Nephron (organoid): ENCODE data around the gene MAGI1.

Experiments
- H3K27ac Mint-ChIP-seq, 3 experiments: 2 replicates each; pipeline ENCODE4 v1.8.0; 2020; ENCODE audit warnings: mixed read lengths in 3 of 3, mild to moderate bottlenecking in 2 of 3, moderate library complexity in 1 of 3
- H3K27me3 Mint-ChIP-seq: 2 replicates; pipeline ENCODE4 v1.8.0; 2021; ENCODE audit warnings: low read depth, mild to moderate bottlenecking, moderate library complexity, mixed read lengths
- H3K36me3 Mint-ChIP-seq: 2 replicates; pipeline ENCODE4 v1.8.0; 2020; ENCODE audit warnings: low read depth, mixed read lengths
- H3K4me1 Mint-ChIP-seq: 2 replicates; pipeline ENCODE4 v1.8.0; 2020; ENCODE audit warnings: mixed read lengths
- H3K4me3 Mint-ChIP-seq, 3 experiments: 2 replicates each; pipeline ENCODE4 v1.8.0; 2020; ENCODE audit warnings: mild to moderate bottlenecking in 3 of 3, mixed read lengths in 3 of 3, moderate library complexity in 2 of 3
- H3K9me3 Mint-ChIP-seq: 2 replicates; pipeline ENCODE4 v1.8.0; 2020; ENCODE audit warnings: mixed read lengths
- TF ChIP-seq, protein P1 (sequence below), 3 experiments: fragments of 200-600 bp; sonication (generic); IDR thresholded peaks; one replicate each; pipeline ENCODE4 v1.5.0; 2021; ENCODE audit warnings: antibody characterized with exemption in 3 of 3; ENCODE audit not compliant: unreplicated experiment in 3 of 3

Gene MAGI1

DNA sequence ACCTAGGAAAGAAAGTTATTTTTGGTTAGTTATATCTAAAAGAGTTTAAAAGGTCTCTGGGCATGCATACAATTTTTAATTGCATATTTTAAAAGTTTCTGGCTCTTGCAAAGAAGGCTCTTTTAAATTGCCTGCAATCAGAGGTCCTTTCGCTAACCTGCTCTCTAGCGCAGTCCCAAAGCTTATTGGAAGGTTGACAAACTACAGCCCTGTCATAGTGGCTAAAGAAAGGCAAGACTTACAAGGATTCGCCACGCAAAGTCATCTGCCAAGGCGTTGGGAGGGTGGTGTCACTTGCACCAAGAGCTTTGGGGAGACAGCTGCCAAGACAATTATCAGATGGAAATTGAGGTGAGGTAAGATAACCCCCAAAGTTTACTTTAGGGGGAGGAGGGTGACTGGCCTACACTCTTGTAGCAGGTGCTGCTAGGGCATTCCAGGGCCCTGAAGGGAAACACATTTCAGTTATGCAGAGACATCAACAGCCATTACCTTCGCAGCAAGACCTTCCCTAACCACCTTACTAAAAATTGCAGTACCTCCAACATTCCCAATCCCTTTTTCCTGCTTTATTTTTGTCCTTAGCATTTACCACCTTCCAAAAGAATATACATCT lies 606.2 kb downstream of the MAGI1 start:
- Mint-ChIP-seq H3K4me1 (no peaks in the 10 kb centered on the region), H3K27me3 (no peaks in the 10 kb centered on the region), H3K4me3 (no peak overlapping the region), H3K9me3 (no peaks in the 10 kb centered on the region), H3K36me3 (peaks cover 52% of the 10 kb centered on the region), H3K27ac (no peak overlapping the region)
- TF ChIP-seq, protein P1, sequence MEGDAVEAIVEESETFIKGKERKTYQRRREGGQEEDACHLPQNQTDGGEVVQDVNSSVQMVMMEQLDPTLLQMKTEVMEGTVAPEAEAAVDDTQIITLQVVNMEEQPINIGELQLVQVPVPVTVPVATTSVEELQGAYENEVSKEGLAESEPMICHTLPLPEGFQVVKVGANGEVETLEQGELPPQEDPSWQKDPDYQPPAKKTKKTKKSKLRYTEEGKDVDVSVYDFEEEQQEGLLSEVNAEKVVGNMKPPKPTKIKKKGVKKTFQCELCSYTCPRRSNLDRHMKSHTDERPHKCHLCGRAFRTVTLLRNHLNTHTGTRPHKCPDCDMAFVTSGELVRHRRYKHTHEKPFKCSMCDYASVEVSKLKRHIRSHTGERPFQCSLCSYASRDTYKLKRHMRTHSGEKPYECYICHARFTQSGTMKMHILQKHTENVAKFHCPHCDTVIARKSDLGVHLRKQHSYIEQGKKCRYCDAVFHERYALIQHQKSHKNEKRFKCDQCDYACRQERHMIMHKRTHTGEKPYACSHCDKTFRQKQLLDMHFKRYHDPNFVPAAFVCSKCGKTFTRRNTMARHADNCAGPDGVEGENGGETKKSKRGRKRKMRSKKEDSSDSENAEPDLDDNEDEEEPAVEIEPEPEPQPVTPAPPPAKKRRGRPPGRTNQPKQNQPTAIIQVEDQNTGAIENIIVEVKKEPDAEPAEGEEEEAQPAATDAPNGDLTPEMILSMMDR (IDR thresholded peaks at IDR 0.05; ENCODE audit: unreplicated experiment in 3 of 3) = no peak

DNA sequence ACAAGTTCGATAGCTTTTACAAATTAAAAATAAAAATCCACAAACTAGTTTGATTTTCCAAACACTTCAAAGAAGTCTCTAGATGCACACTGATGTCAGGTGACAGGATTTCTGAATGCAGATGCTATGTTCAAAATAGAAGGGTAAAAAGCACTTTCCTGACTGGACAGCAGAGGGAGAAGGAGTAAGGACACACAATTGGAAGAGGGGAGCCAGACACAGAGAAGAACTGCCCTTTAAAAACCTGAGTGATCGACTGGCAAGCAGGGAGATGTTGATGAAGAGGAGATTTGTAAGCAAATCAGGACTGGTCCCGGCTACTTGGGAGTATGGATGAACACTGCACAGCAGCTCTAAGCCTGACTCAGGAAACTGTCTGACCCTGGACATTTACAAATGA lies 612.8 kb downstream of the MAGI1 start:
- H3K27me3 Mint-ChIP-seq = no peaks in the 10 kb centered on the region
- peaks cover 38% of the 10 kb centered on the region for H3K36me3 Mint-ChIP-seq
- H3K27ac Mint-ChIP-seq = no peak overlapping the region
- no peaks in the 10 kb centered on the region for H3K4me1 Mint-ChIP-seq
- no peak overlapping the region for H3K4me3 Mint-ChIP-seq
- no peaks in the 10 kb centered on the region for H3K9me3 Mint-ChIP-seq
- TF ChIP-seq, protein P1 (IDR thresholded peaks at IDR 0.05; ENCODE audit: unreplicated experiment in 3 of 3) = peak; percentile 29 to 50 (median 38)

DNA sequence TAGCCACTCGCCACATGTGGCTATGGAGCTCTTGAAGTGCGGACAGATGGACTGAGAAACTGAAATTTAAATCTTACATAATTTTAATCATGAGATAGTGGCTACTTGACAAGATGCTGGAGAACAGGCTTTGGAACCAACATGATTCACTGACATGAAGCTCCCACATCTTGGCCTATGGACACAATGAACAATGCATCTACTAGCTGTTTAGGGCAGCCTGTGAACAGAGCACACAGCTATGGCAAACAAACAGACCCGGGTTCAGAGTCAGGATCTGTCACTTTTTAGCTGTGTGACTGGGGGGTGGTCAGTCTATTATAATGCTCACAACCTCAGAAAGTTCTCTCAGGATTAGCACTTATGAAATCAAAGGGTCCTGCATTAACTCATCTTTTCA lies 616.6 kb downstream of the MAGI1 start:
- Mint-ChIP-seq H3K27me3 (no peaks in the 10 kb centered on the region), H3K27ac (no peak overlapping the region), H3K4me1 (no peaks in the 10 kb centered on the region), H3K9me3 (no peaks in the 10 kb centered on the region), H3K4me3 (no peak overlapping the region), H3K36me3 (peaks cover 9% of the 10 kb centered on the region)
- TF ChIP-seq, protein P1 (IDR thresholded peaks at IDR 0.05; ENCODE audit: unreplicated experiment in 3 of 3) = no peak

DNA sequence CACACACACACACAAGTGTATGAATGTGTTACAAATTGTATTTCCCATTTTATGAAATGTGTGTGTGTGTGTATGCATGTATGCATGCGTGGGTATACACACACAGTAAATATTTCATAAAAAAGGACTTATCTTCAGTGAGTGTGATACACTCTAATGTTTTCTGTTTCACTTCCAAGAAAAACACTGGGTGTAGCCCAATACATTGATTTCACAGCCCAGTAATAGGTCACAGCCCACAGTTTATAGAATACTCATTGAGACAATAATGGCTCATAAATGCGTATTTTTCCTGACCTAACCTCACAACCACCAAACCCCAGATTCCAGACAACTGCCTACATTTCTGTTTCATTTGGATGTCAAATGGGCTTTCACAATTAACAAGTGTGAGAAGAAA lies 619.5 kb downstream of the MAGI1 start:
- Mint-ChIP-seq H3K27ac (no peak overlapping the region), H3K36me3 (peaks cover 7% of the 10 kb centered on the region), H3K9me3 (no peaks in the 10 kb centered on the region), H3K27me3 (no peaks in the 10 kb centered on the region), H3K4me3 (no peak overlapping the region), H3K4me1 (peaks cover 3% of the 10 kb centered on the region)
- TF ChIP-seq, protein P1 (IDR thresholded peaks at IDR 0.05; ENCODE audit: unreplicated experiment in 3 of 3) = no peak

DNA sequence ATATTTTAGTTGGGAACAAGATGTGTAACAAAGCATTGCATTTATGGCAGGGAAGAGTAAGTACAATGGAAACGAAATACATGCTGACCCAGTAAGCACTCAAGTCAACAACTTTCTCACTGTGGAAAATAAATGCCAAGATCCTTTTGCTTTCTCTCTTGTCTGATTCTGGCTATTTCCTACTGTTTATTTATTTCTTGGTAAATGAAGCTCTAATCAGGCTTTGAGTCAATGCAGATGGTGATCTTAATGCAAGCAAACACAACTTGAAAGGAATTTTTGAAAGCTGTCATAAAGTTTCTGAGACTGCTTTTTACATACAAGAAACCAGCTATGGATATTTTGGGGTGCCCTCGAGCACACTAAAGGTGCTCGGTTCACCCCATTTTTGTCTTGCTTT lies 624.8 kb downstream of the MAGI1 start:
- peak overlapping the region in 2 of 3 experiments; percentile 56 to 57 for H3K27ac Mint-ChIP-seq
- H3K9me3 Mint-ChIP-seq = no peaks in the 10 kb centered on the region
- peaks cover 4% of the 10 kb centered on the region for H3K36me3 Mint-ChIP-seq
- TF ChIP-seq, protein P1 (IDR thresholded peaks at IDR 0.05; ENCODE audit: unreplicated experiment in 3 of 3) = no peak
- no peaks in the 10 kb centered on the region for H3K27me3 Mint-ChIP-seq
- no peak overlapping the region for H3K4me3 Mint-ChIP-seq
- H3K4me1 Mint-ChIP-seq = peaks cover 35% of the 10 kb centered on the region

DNA sequence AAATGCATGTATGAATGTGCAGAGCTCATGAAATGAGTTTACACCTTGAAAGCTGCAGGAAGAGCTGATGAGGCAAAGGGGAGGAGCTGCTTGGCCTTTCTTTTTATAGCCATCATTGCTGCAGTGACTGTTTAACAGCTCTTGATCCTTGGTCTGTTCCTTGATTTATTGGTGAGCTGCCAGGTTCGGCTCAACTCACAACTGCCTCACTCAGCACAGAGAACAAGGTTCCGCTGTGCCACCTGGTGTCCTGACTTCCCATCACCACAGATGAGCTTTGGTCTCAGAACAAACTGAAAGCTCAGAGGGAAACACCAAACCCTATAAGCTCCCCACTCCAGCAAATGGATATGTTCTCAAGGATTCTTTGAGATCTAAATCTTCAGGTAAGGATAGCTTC lies 626.1 kb downstream of the MAGI1 start:
- Mint-ChIP-seq H3K27ac (peak overlapping the region in 2 of 3 experiments; percentile 15 to 66), H3K9me3 (no peaks in the 10 kb centered on the region), H3K4me1 (peaks cover 47% of the 10 kb centered on the region), H3K4me3 (no peak overlapping the region), H3K36me3 (peaks cover 4% of the 10 kb centered on the region), H3K27me3 (no peaks in the 10 kb centered on the region)
- TF ChIP-seq, protein P1 (IDR thresholded peaks at IDR 0.05; ENCODE audit: unreplicated experiment in 3 of 3) = peak; percentile 27 to 33 (median 29)
